Stimulated activated CD4-positive, alpha-beta T cell treated with anti-CD3 and anti-CD28 coated beads, TNF-alpha, amount 100 ng/mL, for 4 hours (primary cell): ENCODE measurements around the gene ANXA8.
"Not testable (repeated sequence)": the region's sequence is repeated elsewhere in the genome, so short reads cannot be mapped to it uniquely, and the experiment has no call there.

Source experiments
- DNase-seq, 3 experiments: peaks; one replicate each; pipeline ENCODE4 v3.0.0-alpha.2; 2020; ENCODE audit warnings: low read depth in 3 of 3

ANXA8 gene, protein sequence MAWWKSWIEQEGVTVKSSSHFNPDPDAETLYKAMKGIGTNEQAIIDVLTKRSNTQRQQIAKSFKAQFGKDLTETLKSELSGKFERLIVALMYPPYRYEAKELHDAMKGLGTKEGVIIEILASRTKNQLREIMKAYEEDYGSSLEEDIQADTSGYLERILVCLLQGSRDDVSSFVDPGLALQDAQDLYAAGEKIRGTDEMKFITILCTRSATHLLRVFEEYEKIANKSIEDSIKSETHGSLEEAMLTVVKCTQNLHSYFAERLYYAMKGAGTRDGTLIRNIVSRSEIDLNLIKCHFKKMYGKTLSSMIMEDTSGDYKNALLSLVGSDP

DNA sequence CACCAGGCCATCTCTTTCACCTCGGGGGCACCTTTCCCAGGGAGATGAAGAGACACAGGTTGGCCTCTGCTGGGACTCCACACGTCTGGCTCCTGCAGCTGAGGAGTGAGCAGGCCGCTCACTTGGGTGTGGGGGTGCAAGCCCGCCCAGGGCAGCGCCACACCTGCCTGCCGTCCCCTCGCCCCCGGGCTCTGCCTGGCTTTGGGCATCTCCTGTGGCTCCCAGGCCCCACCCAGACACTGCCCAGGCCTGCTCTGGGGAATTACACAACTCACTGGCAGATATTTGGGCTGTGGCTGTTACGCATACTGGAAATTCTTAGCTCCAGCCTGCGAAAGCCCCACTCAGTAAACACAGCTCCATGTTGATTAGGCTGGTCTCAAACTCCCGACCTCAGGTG, at the start of gene ANXA8:
TSS of gene ANXA8 (minus strand) at position 193 of the 400 bp plus-strand sequence. CDS start at position 11, 182 bp downstream.
- DNase-seq, result not testable (repeated sequence)

DNA sequence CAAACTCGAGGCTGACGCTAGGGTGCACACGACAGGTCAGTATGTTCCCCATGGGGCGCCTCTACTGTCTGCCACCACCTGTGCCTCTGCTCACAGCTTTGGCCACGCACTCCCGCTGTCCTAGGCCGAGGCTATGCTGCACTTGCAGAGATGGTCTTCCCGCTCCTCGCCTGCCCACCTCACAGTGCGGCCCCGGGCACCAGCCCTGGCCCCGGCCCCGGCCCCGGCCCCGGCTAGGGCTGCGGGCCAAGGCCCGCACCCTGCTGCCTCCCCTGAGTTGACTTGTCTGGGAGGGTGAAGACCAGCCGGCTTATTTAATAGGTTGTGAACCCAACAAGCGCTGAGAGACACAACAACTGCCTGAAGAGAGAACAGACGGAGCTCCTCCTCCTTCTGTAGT, 39.6 kb upstream of the ANXA8 start, which contains the start of gene AGAP9:
TSS of gene AGAP9 (minus strand) at position 164 of the 400 bp plus-strand sequence. CDS start at position 52, 112 bp downstream.
- not testable (repeated sequence) for DNase-seq

DNA sequence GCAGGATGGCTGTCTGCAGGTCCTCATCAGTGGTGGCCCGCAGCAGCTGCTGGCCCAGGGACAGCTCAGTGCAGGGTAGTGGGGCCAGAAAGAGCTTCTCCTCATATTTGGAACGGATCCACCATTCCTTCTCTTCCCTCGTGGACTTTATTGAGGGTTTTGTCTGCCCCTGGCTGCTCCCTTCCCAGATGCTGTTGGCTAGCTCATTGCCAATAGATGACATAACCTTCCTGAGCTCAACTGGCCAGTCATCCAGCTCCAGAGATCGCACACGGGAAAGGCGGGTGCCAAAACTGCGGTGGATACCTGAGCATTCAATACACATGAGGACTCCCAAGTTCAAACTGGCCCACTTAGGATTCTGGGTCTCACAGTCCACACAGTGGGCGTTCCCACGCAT, 18.4 kb upstream of the ANXA8 start:
- DNase-seq, result not testable (repeated sequence)

DNA sequence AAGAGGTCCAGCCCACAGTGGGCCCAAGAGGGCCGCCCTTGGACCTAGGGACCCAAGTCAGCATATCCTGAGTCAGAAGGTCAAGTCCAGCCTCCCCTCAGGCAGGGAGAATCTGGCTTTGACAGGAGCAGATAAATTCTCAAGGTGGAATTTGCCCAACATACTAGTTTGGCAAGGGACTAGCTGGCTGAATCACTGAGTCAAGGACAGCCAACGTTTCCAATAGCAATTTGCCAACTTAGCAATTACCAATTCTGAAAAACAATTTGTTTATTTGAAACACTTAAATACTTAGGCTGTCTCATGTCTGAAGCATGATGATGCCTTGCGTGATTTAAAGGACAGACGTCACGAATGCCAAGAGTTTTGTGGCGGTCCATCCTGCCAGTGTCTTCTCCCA, 10.3 kb upstream of the ANXA8 start:
- DNase-seq, result not testable (repeated sequence)

DNA sequence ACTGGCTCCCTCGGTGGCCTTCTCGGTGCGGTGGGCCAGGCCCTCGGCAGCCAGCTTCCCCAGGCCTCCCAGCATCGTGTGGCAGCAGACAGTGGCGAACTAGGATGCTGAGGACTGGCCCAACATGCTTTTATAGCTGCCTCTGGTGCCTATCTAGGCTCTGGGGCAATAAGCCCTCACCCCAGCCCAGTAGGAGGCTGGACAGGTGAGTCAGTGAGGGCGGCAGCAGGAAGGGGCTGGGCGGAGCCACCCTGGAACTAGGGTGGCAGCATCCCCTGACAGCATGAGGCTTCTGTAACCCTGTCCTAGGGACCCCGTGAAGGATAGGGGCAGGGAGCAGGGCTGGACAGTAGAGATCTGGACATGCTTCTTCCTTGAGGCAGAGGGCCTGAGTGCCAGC, 7.7 kb upstream of the ANXA8 start, which contains the start of gene FAM25G:
TSS of gene FAM25G (minus strand) at position 101 of the 400 bp plus-strand sequence. CDS start at position 75, 26 bp downstream.
- DNase-seq, result not testable (repeated sequence)

DNA sequence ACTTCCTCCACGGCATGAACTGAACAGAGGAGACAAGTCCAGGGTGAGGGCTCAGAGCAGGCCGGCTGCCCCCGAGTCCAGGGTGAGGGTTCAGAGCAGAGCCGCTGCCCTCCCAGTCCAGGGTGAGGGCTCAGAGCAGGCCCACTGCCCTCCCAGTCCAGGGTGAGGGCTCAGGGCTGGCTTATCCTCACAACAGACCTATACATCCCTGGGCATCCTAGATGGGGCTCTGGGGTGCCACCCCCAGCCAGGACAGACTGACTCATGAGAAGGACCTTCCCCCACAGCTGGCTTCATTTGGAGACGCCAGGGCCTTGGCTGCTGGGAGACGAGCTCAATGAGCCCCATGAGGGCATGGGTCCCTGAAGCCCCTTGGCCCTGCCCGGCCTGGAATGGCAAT, 5.7 kb upstream of the ANXA8 start:
- DNase-seq, result not testable (repeated sequence)

DNA sequence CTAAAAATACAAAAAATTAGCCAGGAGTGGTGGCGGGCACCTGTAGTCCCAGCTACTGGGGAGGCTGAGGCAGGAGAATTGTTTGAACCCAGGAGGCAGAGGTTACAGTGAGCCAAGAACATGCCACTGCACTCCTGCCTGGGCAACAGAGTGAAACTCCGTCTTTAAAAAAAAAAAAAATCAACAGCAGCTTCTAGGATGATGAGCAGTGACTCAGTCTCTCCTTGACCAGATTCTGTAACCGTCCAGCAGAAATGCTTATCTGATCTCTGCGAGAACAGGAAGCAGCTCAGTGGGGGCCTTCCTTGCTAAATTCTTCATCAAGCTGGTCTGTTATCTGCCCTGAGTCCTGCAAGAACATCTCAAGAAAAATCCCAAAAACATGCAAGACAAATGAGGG, 2.0 kb upstream of the ANXA8 start:
- DNase-seq, result not testable (repeated sequence)

DNA sequence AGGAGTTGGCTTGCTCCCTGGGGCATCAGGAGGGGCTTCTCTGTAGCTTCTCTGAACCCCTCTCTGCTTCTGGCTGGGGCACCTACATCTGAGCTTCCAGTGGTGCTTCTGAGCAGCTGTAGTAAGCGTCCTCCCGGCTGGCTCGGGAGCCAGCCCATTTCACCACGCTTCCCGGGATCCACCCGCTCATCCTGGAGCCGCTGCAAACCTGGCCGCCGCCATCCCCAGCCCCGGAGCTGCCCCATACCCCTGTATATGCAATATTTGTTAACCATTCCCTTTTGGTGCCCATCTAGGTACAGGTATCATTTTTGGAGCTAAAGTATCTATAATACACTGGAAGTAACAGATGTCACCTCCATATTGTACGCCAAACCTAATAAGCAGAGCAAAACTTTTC, 871 bp upstream of the ANXA8 start:
- not testable (repeated sequence) for DNase-seq

DNA sequence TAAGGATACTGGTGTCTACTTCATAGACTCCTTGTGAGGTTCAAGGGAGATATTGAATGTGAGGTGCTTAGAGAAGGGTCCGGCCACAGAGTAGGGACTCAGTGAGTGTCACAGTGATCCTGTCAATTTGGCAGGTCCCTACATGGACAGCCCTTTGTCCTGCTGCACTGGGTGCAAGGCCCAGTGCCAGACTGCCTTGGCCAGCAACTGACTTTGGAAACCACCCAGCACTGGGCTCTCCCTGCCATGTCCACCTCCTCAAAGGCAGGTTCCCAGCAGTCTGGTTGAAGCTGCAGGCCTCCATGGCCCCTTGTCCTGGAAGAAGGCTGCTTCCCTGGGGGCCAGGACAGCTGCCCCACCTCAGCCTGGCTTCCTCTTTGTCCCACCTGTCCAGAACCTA, 1.5 kb downstream of the ANXA8 start:
- not testable (repeated sequence) for DNase-seq

DNA sequence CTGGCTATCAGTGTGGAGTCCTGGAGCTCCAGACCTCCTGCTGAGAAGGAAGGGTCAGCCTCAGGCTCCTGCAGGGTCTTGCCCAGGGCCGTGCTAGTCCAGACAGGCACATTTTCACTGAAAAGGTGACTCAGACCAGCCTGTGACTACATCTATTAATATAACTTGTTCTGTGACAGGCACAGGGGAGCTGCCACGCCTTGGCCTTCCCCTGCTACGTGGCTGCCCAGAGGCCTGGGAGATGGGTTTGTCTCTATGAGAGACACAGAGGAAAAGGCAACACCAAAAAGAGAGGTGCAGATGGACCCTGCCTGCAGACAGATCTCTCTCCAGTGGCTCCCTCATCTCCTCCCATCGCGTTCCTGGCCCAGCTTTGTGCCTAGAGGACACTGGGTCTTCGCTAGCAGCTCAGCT, 2.1 kb downstream of the ANXA8 start:
- DNase-seq, result not testable (repeated sequence)

DNA sequence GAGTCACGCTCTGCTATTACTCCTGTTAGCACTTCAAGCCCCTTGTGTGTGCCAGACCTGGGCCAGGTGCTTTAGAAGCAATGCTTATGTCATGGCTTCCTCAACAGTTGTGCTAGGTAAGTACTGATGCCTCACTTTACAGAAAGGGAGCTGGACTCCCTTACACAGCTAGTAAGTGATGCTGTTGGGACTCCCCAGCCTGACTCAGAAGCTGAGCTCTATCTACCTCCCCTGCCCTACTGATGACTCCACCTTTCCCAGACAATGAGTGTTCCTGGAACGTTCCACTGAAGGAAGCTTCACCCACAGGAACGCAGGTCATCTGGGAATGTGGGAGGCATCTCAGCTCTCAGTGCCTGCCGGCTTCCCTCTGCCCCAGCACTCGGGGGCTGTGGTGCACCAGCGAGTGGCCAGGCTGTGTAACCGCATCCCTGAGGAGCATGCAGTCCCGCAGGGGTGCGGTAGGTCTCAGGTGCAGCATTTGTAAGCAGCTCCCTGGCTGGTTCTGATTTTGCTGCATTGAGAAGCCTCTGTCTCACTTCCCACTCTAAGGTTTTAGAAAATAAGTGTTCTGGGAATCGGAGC, 2.6 kb downstream of the ANXA8 start:
- DNase-seq, result not testable (repeated sequence)

DNA sequence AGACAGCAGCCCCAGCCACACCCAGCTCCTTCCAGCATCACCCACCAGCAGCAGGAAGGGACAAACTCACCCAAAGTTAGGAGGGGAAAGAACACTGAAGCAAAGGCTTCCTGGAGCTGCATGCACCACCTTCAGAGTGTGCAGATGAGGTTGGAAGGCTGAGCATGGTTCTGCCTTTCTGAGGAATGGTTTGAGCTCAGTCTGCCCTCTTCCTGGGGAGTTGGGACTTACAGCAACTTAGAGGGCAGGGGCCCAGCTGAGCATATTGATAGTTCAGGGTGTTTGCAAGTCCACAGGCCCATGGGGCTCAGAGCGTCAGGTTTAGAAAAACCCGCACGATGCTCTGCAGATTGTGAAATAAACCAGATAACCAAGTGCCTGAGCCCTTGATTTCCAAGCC, 3.8 kb downstream of the ANXA8 start:
- not testable (repeated sequence) for DNase-seq

DNA sequence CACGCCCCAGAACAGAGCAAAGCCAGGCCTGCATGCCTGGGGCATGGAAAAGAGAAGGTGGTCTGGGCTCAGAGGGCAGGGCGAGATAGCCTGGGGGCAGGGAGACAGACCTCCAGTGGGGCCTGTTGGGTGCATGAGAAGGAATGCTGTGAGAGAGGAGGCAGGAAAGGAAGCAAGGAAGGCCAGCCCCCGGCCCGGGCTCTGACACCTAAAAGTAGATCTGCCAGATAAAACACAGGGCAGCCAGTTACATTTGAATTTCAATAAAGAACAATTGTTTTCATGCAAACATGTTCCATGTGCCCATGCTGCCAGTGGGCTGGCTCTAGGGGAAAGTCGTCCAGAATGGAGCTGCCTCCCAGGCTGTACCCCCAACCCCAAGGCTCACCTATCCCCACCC, 5.8 kb downstream of the ANXA8 start:
- DNase-seq, result not testable (repeated sequence)

DNA sequence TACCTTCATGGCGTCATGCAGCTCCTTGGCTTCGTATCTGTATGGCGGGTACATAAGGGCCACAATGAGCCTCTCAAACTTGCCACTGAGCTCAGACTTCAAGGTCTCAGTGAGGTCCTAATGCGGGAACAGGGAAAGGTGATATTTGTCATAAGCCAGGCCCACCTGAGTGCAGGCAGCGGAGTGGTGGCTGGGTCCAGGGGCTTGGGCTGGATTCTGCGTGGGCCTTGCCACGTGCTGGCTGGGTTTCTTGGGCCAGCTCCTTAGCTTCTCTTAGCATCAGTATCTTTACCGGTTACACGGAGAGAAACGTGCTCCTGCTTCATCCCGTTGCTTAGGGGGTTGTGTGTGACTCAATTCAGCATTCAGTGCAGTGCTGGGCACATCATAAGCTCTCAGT, 6.8 kb downstream of the ANXA8 start:
- not testable (repeated sequence) for DNase-seq

DNA sequence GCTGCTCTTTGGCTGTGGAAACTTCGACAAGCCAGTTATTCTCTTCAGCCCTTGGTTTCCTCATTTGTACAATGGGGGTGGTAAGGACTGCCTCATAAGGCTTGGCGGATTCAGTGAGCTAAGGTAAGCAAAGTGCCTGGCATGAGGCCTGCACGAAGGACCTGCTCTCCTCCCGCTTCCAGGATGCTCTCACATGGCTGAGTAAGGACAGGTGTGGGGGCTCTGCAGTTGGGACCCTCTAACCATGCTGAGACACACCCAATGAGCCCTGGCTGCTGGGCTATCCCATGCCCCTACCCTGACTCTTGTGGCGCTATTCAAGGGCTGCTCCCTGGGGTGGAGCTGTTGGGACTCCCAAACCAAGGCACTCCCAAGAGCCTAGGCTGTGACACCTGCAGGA, 8.8 kb downstream of the ANXA8 start:
- DNase-seq, result not testable (repeated sequence)

DNA sequence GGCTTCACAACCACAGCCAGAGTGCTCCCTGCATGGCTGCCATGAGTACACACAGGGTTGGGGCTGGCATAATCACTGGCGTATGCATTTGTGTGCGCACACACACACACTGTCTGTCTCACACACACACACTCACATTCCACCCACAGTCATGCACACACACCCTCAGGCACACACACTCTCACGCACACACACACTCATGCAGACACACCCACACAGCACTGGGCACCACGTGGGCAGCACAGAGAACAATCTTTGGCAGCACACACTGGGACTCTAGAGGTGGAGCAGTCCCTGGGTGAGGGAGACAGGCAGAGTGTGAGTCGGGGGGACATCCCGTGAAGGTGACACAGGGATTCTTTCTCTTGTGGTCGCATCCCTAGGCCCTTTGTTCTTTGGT, 10.4 kb downstream of the ANXA8 start:
- DNase-seq, result not testable (repeated sequence)

DNA sequence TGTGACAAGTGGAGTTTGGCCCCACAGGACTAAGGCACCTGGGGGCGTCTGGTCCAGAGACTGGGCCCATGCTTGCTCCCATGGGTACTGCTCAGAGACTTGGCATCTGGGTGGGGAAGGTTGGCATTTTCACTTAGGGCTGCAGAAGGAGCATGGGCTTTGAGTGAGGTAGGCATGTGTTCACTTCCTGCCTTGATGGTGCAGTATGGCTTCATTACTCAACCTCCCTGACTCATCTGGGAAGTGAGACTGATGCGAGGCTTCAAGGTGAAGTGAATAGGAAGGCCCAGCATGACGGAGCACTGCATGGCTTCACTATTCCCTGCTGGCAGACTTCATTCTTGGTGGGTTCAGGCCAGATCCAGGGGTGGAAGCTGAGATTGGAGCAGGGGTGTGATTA, 11.3 kb downstream of the ANXA8 start:
- DNase-seq, result not testable (repeated sequence)

DNA sequence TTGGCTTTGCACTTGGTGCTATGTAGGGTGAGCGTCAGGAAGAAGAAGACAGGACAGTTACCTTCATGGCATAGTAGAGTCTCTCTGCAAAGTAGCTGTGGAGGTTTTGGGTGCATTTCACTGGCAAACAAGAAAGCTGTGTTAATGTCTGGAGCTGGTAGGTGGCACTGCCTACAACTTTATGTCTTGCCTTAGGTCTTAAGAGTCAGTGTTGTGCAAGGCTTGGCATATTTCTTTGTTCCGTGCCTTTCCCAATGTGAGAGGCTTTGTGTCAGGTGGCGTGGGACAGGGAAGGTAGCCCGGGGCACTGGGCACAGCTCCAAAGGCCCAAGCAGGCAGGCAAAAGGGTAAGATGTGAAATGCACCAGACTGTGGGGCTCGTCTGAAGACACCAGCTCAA, 11.8 kb downstream of the ANXA8 start:
- not testable (repeated sequence) for DNase-seq

DNA sequence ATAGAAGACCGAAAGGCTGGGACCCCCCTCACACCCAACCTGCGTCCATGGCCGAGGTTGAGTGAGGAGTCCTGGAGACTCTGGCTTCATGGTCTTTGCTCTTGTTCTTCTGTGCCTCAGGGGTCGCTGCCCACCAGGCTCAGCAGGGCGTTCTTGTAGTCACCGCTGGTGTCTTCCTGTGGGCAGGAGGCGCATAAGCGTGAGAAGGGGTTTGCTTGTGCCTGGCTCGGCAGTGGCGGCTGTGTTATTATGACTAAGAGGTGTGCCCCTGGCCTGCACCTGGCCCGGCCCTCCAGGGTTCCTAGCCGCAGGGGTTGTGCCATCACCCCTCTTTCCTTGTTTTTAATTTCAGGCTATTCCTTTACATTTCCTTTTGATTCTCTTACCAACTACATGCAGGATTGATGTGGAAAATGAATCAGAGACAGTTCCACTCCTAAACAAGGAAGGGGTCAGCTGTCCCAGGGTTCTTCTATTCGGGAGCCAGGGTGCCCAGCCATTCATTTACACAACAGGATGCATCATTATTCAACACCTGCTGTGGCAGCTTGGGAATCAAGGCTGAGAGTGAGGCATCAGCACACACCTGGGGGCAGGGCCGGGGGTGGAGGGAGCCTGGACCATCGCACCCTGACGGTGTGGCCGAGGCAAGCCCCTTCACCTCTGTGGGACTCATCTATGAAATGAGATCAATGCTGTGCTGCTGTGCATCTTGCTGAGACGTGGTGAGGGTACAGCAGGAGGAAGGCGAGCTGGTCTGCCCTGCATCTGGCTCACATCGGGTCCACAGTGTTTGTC, 15.0 kb downstream of the ANXA8 start:
- DNase-seq, result not testable (repeated sequence)

DNA sequence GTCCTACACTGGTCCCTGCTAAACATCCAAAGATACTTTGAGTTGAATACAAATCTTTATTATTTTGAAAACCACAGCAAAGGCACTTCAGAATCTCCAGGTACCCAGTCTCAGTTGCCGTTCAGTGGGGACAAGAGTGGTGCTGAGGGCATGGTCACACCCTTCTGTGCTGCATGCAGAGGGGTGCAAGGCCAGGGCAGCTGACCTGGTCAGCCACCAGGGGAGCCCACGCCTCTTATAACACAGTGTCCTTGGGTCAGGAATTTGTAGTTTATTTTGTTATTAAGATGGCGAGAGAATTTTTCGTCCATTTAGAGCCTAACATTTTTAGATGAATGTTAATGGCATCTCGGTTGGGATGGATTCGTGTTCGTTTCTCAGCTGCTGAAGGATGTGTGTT, 16.0 kb downstream of the ANXA8 start:
- DNase-seq, result not testable (repeated sequence)

DNA sequence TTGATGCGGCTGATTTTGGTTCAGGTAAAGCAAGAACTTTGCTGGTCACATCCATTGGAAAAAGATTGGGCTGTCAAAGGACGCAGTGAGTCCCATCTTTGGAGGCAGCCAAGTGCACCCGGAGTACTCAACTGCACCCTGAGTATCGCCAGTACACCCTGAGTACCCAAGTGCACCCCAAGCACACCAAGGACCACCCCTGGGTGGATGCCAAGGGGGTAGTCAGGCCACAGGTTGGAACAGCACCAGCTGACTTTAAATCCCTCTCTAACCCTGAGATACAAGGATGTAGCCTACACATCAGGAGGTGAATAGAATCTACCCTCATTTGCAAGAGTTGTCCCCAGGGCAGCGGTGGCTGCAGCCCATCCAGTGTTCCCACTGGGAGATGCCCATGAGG, 16.5 kb downstream of the ANXA8 start:
- not testable (repeated sequence) for DNase-seq
